ENCODE data around the gene ACAD8.
"Not testable (repeated sequence)": the region's sequence is repeated elsewhere in the genome, so short reads cannot be mapped to it uniquely, and the experiment has no call there.

Gene ACAD8

GRCh38 chr11:134267461-134267860 lies 14.1 kb downstream of the ACAD8 start:
- DNase-seq (ENCODE audit: low spot score), result no peak

- DNase-seq (ENCODE audit: low spot score), result no peak
Observed at GRCh38 chr11:134267966-134268365, 14.6 kb downstream of the ACAD8 start.

DNA sequence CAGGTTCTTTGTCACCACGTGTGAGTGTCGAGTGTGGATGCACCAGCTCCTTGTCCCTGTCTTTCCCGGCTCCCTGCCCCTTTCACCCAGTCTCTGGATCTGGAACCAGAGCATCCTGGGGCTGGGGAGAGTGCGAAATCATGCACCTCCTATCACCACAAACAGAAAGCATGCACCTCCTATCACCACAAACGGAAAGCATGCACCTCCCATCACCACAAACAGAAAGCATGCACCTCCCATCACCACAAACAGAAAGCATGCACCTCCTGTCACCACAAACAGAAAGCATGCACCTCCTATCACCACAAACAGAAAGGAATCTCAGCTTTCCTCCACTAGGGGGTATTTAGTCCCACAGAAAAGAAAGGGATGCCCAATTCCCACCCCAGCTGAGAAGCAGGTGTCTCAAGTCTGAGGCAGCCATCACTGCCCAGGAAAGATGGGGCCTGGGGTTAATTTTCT lies 16.9 kb downstream of the ACAD8 start:
- peak; percentile 41 for DNase-seq (ENCODE audit: low spot score)

GRCh38 chr11:134271978-134272377 lies 18.6 kb downstream of the ACAD8 start:
- DNase-seq (ENCODE audit: low spot score), result no peak

DNA sequence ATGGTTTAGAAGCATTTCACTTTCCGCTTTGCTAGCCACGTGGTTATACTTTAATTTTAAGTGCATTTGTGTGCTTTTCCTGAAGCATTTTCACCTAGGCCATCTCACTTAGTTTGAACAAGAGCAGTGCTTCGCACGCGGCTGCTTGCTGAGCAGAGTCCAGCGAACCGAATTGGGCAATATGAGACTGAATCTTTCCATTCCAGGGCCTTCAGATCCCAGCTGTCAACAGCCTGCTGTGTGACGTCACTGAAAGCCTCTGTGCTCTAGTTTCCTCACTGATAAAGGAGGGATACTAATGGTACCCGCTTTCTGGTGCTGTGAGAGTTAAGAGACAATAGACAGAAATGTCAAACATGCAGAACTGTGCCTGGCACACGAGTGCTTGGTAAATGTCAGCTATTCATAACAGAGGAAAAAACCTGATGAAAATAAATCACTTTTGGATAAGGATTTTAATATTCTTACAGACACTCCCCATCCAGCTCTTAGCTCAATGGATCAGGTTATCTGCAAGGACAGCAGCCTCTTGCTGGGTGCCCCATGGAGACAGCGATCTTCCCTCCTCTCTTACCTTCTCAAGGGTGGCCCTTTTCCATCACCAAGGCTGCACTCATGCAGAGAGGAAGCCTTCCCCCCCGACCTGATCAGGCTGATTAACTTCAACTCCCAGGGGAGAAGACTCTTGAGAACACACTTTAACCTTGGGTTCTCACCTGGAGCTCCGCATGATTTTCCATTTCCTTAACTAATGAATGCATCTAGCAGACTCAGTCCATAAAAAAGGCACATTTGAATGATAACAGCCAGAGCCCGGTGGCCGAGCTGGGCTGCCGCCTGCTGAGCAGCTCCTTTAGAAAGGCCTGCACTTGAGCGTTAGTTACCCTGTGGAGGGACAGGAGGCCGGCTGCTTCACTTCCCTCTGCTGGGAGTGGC lies 19.3 kb downstream of the ACAD8 start:
- no peak for DNase-seq (ENCODE audit: low spot score)

GRCh38 chr11:134273317-134273712 lies 19.9 kb downstream of the ACAD8 start:
- DNase-seq (ENCODE audit: low spot score), result no peak

GRCh38 chr11:134275188-134275533 lies 21.8 kb downstream of the ACAD8 start:
- DNase-seq (ENCODE audit: low spot score), result no peak

DNA sequence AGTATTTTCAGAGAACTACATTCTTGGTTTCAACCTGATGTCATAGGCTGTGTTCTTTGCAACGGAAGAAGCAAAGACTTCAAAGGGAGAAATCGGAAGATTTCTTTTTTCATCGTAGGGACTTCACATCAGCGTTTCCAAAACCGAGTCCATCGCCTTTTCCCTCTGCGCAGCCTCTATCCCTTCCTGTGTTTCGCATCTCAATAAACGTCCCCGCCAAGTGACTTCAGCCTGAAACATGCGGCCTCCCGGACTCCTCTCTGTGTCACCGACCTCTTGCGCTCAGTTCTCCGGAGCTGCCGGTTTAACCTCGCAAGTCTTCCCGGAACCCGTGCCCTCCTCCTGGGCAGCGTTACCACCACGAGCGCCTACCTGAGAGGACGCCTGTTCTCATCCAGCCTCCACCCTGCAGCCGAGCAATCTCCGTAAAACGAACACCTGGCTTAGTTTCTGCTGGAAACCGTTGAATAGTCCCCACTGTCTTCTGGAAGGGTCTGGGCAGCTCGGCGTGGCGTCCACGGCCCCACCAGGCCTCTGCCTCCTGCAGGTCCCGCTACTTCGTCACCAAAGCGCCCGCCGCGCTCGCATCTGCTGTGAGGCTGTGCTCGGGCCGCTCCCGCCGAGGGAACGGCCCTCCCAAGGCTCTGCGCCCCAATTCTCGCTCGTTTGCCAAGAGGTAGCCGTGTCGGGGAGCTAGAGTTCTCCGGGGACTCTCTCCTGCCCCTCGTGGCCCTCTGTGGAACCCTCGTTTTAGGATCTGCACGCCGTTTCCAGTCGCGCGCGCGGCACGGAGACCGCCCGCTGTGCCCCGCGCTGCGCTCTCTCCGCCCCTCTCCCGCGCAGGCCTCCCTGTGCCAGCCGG lies 22.4 kb downstream of the ACAD8 start, which contains the start of gene GLB1L3:
GLB1L3 (plus strand) TSS at position 846 of the 862 bp plus-strand sequence. CDS start 362 bp downstream, outside the sequence.
- peak; percentile 71 for DNase-seq (ENCODE audit: low spot score)

DNA sequence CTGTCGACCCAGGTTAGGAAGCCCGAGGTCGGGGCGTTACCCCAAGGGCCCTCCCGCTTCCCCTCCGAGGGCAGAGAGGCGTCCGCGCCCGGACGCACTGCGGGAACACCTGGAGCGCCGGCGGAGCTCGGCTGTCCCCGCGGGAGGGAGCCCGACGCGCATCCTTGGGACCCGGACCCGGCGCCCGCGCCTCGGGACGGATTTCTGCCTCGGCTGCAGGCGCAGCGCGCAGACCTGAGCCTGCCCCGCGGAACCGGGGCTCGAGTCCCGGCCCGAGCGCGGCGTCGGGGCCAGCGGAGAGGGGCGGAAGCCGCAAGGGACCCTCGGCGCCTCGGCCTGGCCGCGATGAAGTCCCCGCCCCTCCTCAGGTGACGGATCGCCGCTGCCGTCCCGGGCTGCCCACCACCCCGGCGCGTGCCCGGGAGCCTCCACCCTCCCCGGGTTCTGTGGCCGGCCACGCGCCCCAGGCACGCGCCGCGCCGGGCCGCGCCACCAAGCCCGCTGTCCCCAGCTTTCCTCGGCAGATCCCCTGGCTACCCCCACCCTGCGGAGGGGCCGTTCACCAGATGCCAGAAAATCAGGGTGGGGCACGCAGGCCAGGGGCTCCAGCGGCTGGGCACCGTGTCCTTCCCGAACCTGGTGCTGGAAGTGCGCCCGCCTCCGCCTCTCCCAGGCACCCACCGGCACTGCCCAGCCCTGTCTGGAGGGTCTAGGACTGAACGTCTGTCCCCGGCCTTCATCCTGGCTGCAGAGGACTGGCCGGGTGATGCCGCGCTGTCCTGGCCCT lies 23.2 kb downstream of the ACAD8 start:
- no peak for DNase-seq (ENCODE audit: low spot score)

- no peak for DNase-seq (ENCODE audit: low spot score)
Observed at GRCh38 chr11:134277183-134278001, 24.0 kb downstream of the ACAD8 start.

DNA sequence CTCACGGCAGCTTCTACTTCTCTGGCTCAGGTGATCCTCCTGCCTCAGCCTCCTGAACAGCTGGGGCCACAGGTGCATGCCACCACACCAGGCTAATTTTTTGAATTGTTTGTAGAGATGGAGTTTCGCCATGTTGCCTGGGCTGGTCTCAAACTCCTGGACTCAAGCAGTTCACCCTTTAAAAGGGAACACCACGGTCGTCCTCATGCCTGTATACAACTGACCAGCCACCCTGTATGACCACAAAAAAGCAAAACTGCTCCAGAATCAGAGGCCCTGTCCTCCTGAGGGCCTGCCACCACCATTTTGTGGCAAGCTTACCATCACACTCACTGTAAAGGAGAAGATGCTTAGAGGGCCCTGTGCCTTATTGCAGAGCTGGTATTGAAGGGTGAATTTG lies 25.0 kb downstream of the ACAD8 start:
- no peak for DNase-seq (ENCODE audit: low spot score)

DNA sequence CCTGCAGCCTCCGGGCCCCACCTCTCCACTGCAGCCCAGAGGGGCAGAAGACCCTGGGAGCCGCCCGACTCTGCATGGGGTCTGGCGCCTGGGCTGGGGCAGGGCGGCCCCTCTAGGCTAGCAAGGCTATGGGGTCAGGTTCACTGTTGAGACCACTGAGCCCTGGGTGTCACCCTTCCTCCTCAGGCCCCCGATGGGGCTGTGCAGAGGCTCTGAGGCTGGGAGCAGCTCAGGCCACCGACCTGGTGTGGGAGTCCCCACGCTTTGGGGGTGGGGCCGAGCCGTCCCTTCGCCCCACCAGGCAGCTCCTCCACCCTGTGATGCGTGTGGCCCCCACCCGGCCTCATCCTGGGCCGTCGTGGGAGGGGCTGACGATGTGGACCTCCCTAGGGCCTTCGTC lies 28.3 kb downstream of the ACAD8 start:
- not testable (repeated sequence) for DNase-seq (ENCODE audit: low spot score)

DNA sequence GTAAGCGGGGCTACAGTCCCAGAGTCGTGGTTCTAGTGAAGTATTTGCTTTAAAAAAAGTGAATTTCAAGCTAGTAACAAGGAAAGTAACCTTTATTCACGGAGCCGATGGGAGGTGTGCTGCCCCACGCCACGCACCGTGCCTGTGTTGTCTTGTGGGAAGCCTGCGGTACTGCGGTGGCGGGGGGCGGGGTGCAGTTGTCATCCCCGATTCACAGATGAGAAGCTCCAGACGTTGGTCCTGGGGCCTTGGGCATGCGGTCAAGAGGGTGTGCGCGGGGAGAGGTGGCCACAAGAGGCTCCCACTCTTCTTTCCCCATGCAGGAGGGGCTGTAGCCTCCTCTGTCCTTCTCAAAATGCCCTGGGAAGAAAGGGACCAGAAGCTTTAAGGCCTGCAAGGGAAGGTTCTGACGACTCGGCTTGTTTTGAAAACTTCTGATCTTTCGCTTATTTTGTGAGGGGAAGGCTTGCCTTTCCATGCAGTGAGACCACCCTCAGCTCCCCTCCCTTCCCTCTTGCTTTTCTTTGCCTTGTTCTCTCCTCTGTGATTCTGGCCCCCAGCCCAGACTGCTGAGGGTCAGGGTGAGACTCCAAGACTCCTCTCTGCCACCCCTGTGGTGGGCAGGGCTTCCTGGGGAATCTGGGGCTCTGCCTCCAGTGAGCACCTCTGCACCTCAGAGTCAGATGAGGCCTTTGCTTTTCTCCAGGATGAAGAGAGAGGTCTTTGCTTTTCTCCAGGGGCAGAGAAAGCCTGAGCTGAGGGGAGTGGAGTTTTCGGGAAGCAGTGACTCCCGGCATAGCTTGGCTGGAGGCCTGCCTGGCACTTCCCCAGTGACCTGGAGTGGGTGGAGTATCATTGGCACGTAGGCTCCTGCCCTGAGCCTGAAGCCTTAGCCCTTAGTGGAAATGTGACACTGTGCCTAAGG lies 29.0 kb downstream of the ACAD8 start:
- DNase-seq (ENCODE audit: low spot score), result no peak

- no peak for DNase-seq (ENCODE audit: low spot score)
Observed at GRCh38 chr11:134283461-134284230, 30.3 kb downstream of the ACAD8 start.

- not testable (repeated sequence) for DNase-seq (ENCODE audit: low spot score)
Observed at GRCh38 chr11:134284349-134284748, 31.0 kb downstream of the ACAD8 start.

- no peak for DNase-seq (ENCODE audit: low spot score)
Observed at GRCh38 chr11:134287561-134287960, 34.2 kb downstream of the ACAD8 start.

DNA sequence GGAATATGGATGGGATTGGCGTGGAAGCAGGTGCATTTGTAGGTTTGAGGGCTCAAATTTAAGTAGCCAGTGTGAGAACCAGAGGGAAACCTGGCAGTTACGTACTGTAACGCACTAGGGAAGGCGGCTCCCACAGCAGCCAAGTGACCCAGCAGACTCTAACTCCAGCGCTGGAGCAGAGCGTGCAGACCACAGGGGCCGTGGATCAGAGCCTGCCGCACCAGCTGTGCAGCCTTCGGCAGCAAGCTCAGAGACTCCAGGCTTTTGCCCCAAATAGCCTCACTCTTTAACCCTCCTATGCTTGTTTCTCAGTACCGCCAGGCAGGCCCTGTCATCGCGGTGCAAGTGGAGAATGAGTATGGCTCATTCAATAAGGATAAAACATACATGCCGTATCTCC lies 35.1 kb downstream of the ACAD8 start:
- DNase-seq (ENCODE audit: low spot score), result no peak

DNA sequence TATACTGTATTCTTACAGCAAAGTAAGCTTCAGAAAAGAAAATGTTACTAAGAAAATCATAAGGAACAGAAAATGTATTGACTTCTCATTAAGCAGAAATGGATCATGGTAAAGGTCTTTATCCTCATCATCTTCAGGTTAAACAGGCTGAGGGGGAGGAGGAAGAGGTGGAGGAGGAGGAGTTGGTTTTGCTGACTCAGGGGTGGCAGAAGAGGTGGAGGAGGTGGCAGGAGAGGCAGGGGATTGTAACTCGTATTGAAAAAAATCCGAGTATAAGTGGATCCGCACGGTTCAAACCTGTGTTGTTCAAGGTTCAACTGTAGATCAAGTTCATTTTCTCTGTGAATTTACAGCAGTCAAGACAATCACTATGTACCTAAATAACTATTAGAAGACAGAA lies 35.8 kb downstream of the ACAD8 start:
- no peak for DNase-seq (ENCODE audit: low spot score)

GRCh38 chr11:134289789-134290188 lies 36.4 kb downstream of the ACAD8 start:
- no peak for DNase-seq (ENCODE audit: low spot score)
